ENCODE data around the gene WDFY2.

GRCh38 chr13:51731759-51732158 is 147.5 kb downstream of the WDFY2 start:
- TF ChIP-seq EZH2 (IDR thresholded peaks at IDR 0.05; ENCODE audit: insufficient read depth, poor library complexity, severe bottlenecking) (no peak), EZH2phosphoT487 (IDR thresholded peaks at IDR 0.05; ENCODE audit: insufficient read depth, low read depth) (no peak)

All from GM23248 (cell line).